Esophagus (tissue), 2 donors: ENCODE measurements around the gene TOX2. TPM values are rescaled to one million over a fixed set of nuclear protein-coding genes. Genes with fewer than 3 reads are reported as not detected.

ENCODE experiments used
- H3K27ac ChIP-seq, 2 donors: one replicate each; pipeline ENCODE4 v1.5.1; 2013; ENCODE audit warnings: low read depth in 2 of 2, mild to moderate bottlenecking in 2 of 2, inconsistent platforms in 1 of 2, low read length in 1 of 2, moderate library complexity in 1 of 2
- H3K27me3 ChIP-seq, 2 donors: one replicate each; pipeline ENCODE4 v1.6.1; 2013; ENCODE audit warnings: low read length in 2 of 2, control low read depth in 1 of 2, mild to moderate bottlenecking in 1 of 2; ENCODE audit not compliant: insufficient read depth in 2 of 2, control insufficient read depth in 1 of 2
- H3K36me3 ChIP-seq, 2 donors: one replicate each; pipeline ENCODE4 v1.6.1; 2013; ENCODE audit warnings: low read length in 1 of 2; ENCODE audit not compliant: control insufficient read depth in 2 of 2, insufficient read depth in 2 of 2
- H3K4me1 ChIP-seq, 2 donors: one replicate each; pipeline ENCODE4 v1.6.1; 2013; ENCODE audit warnings: low read length in 1 of 2; ENCODE audit not compliant: control insufficient read depth in 2 of 2, insufficient read depth in 2 of 2
- H3K4me3 ChIP-seq, 2 donors: one replicate each; pipeline ENCODE4 v1.5.1; 2013; ENCODE audit warnings: low read length in 2 of 2, mild to moderate bottlenecking in 2 of 2, low read depth in 1 of 2, moderate library complexity in 1 of 2
- H3K9me3 ChIP-seq, 2 donors: one replicate each; pipeline ENCODE4 v1.6.1; 2013; ENCODE audit warnings: mild to moderate bottlenecking in 2 of 2, low read depth in 1 of 2, low read length in 1 of 2, moderate library complexity in 1 of 2; ENCODE audit not compliant: control insufficient read depth in 2 of 2, insufficient read depth in 1 of 2
- WGBS, 2 donors: extraction: QIAGEN DNeasy Blood & Tissue Kit; methylation state at CpG; one replicate each; pipeline ENCODE4 v1.1.7; 2013; 5-methylcytosine and 5-hydroxymethylcytosine counted together
- polyA plus RNA-seq, 2 donors: library from polyadenylated mRNA; stranded (reverse); fragments of 200-250 nt; gene quantifications; one replicate each; pipeline ENCODE4 v1.2.3, GENCODE V29; 2013
- donor health status: healthy with polysubstance abuse.
- donor health status: Bipolar disorder and iron deficiency.

Gene TOX2
- polyA plus RNA-seq, 2 donors: 6.9 to 10.5 TPM

GRCh38 chr20:43900496-43900895 lies 14.2 kb upstream of the TOX2 start:
- H3K27ac ChIP-seq: no peak overlapping the region
- 22 to 27% methylated on average over 4 of the region's 4 CpGs for WGBS, 2 donors
- peaks cover 0 to 3% of the 10 kb centered on the region in 2 donors for H3K4me1 ChIP-seq
- H3K36me3 ChIP-seq: no peaks in the 10 kb centered on the region
- H3K9me3 ChIP-seq: peaks cover 0 to 2% of the 10 kb centered on the region in 2 donors
- no peak overlapping the region for H3K4me3 ChIP-seq
- H3K27me3 ChIP-seq: no peaks in the 10 kb centered on the region

- Histone ChIP-seq H3K4me3 (no peak overlapping the region), H3K9me3 (peaks cover 0 to 2% of the 10 kb centered on the region in 2 donors), H3K27me3 (no peaks in the 10 kb centered on the region), H3K36me3 (no peaks in the 10 kb centered on the region), H3K4me1 (peaks cover 0 to 3% of the 10 kb centered on the region in 2 donors), H3K27ac (no peak overlapping the region)
- 91 to 94% methylated on average over 3 of the region's 3 CpGs for WGBS, 2 donors
Measured at GRCh38 chr20:43901296-43901695, 13.4 kb upstream of the TOX2 start.

- Histone ChIP-seq H3K9me3 (peaks cover 0 to 2% of the 10 kb centered on the region in 2 donors), H3K4me3 (no peak overlapping the region), H3K4me1 (peaks cover 0 to 3% of the 10 kb centered on the region in 2 donors), H3K27ac (no peak overlapping the region), H3K27me3 (no peaks in the 10 kb centered on the region), H3K36me3 (no peaks in the 10 kb centered on the region)
- 52 to 60% methylated on average over 14 of the region's 14 CpGs for WGBS, 2 donors
Measured at GRCh38 chr20:43903953-43904826, 10.5 kb upstream of the TOX2 start.

GRCh38 chr20:43904827-43905177 lies 9.8 kb upstream of the TOX2 start:
- H3K4me1 ChIP-seq: no peaks in the 10 kb centered on the region
- H3K4me3 ChIP-seq: no peak overlapping the region
- H3K27me3 ChIP-seq: no peaks in the 10 kb centered on the region
- 61 to 69% methylated on average over 8 of the region's 8 CpGs for WGBS, 2 donors
- H3K36me3 ChIP-seq: no peaks in the 10 kb centered on the region
- no peak overlapping the region for H3K27ac ChIP-seq
- H3K9me3 ChIP-seq: peaks cover 0 to 2% of the 10 kb centered on the region in 2 donors

GRCh38 chr20:43906505-43907034 lies 8.1 kb upstream of the TOX2 start:
- H3K27me3 ChIP-seq: no peaks in the 10 kb centered on the region
- H3K9me3 ChIP-seq: no peaks in the 10 kb centered on the region
- 93 to 98% methylated on average over 2 of the region's 2 CpGs for WGBS, 2 donors
- no peaks in the 10 kb centered on the region for H3K36me3 ChIP-seq
- no peak overlapping the region for H3K4me3 ChIP-seq
- H3K4me1 ChIP-seq: no peaks in the 10 kb centered on the region
- H3K27ac ChIP-seq: no peak overlapping the region

GRCh38 chr20:43909211-43909610 lies 5.4 kb upstream of the TOX2 start:
- 70 to 80% methylated on average over 3 of the region's 3 CpGs for WGBS, 2 donors
- H3K27ac ChIP-seq: no peak overlapping the region

GRCh38 chr20:43909720-43910119 lies 4.9 kb upstream of the TOX2 start:
- H3K36me3 ChIP-seq: no peaks in the 10 kb centered on the region
- no peak overlapping the region for H3K4me3 ChIP-seq
- no peaks in the 10 kb centered on the region for H3K4me1 ChIP-seq
- peaks cover 0 to 3% of the 10 kb centered on the region in 2 donors for H3K27me3 ChIP-seq
- no peaks in the 10 kb centered on the region for H3K9me3 ChIP-seq
- WGBS, 2 donors: 56 to 62% methylated on average over 5 of the region's 5 CpGs
- H3K27ac ChIP-seq: no peak overlapping the region

More at GRCh38 chr20:43909211-43909610, 5.4 kb upstream of the TOX2 start:
- Histone ChIP-seq H3K4me3 (no peak overlapping the region), H3K36me3 (no peaks in the 10 kb centered on the region), H3K27me3 (peaks cover 0 to 1% of the 10 kb centered on the region in 2 donors), H3K9me3 (no peaks in the 10 kb centered on the region), H3K4me1 (no peaks in the 10 kb centered on the region)

- no peaks in the 10 kb centered on the region for H3K36me3 ChIP-seq
- H3K27me3 ChIP-seq: peaks cover 0 to 3% of the 10 kb centered on the region in 2 donors
- peaks cover 0 to 5% of the 10 kb centered on the region in 2 donors for H3K9me3 ChIP-seq
- no peak overlapping the region for H3K27ac ChIP-seq
- peaks cover 0 to 7% of the 10 kb centered on the region in 2 donors for H3K4me1 ChIP-seq
- 78 to 79% methylated on average over 4 of the region's 4 CpGs for WGBS, 2 donors
- H3K4me3 ChIP-seq: no peak overlapping the region
Measured at GRCh38 chr20:43910564-43910963, 4.1 kb upstream of the TOX2 start.

- Histone ChIP-seq H3K4me1 (peaks cover 2 to 12% of the 10 kb centered on the region in 2 donors), H3K4me3 (no peak overlapping the region), H3K27me3 (peaks cover 0 to 3% of the 10 kb centered on the region in 2 donors), H3K36me3 (no peaks in the 10 kb centered on the region), H3K27ac (no peak overlapping the region), H3K9me3 (peaks cover 0 to 5% of the 10 kb centered on the region in 2 donors)
- WGBS, 2 donors: 31 to 39% methylated on average over 2 of the region's 2 CpGs
Measured at GRCh38 chr20:43911066-43911465, 3.6 kb upstream of the TOX2 start.
